NCI-H146 treated with DMSO at 0.1 percent for 48 hours (cell line): ENCODE data around the gene MTCP1.

Experiments
- DNase-seq: peaks from one replicate; lab custom pipeline; 2025; ENCODE audit not compliant: unreplicated experiment; lab: John Stamatoyannopoulos, UW

MTCP1 gene

DNA sequence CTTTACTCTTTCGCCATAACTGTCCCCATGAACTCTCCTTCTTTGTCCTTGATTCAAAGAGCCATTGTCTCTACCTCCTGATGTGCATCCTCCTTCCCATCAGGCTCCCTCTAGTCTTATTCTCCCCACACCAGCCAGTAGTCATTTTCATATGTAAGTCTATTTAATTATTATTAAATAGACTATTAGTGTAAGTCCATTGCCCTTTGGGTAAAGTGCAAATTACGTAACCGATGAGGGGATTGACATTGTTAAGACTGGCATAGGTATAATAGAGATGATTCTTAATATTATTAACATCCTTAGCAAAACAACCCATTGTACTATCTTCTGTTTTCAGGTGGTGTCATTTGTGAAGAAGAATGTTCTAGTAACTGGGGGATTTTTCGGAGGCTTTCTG lies 16.7 kb downstream of the MTCP1 start:
- no peak for DNase-seq

GRCh38 chrX:155053656-155054055 lies 17.3 kb downstream of the MTCP1 start:
- DNase-seq, result no peak

GRCh38 chrX:155052738-155053498 lies 18.0 kb downstream of the MTCP1 start:
- DNase-seq, result no peak

- DNase-seq, result peak; percentile 13
Measured at GRCh38 chrX:155048977-155049619, 21.8 kb downstream of the MTCP1 start.

DNA sequence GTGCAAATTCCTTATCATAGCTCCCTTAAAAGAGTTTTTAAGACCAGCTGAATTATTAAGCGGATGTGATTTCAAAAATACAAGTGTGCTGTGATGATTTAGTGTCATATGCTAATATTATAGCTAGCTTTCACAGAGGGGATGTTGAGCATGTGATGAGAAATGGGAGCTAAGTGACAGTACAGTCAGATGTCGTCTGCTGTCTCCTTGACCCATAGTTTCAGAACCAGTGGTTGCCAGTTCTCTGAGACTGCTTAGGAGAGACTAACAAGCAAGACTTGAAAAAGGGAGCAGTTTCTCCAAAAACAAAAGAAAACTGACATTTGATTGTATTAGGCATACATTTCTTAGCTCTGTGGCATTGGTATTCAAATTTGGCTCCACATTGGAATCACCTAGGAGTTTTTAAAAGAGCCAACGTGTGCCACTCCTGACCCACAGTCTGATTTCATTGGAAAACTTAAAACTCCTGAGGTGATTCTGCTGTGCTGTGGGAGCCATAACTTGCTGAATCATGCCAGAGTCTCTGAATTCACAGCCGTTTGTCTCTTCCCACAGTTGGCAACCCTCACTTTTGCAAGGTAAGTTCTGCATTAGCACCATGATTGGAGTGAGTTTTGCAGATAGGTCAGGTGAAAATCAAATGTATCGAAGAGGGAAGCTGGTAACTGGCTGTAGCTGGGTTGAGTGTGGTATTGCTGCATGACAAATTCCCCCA lies 24.0 kb downstream of the MTCP1 start:
- DNase-seq, result no peak

DNA sequence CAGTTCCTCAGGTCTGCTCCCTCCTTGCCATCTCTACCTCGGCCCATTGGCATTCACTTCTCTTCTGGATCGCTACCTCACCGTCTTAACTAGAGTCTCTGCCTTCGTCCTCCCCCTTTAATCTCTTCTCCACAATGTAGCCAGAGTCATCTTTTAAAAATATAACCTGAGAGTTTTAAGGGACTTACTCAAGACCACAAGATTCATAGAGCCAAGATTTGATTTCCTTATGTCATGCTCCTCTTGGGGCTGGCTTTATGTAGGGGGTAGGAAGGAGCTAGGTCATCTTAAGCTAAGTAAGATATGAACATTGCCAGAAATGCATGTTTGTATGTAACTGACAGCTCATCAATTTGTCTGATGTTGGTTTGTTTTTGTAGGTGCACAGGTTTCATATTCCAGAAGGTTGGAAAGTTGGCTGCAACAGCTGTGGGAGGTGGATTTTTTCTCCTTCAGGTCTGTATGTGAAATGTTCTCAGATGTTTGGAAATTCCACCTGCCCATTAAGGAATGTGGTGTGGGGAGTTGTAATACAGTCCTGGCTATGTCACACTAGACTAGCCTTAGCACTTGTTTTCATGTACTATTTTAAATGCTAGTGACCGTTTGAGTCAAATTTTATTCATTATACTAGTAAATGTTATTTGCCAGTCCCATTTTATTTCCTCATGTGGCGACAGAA lies 24.7 kb downstream of the MTCP1 start:
- no peak for DNase-seq

DNA sequence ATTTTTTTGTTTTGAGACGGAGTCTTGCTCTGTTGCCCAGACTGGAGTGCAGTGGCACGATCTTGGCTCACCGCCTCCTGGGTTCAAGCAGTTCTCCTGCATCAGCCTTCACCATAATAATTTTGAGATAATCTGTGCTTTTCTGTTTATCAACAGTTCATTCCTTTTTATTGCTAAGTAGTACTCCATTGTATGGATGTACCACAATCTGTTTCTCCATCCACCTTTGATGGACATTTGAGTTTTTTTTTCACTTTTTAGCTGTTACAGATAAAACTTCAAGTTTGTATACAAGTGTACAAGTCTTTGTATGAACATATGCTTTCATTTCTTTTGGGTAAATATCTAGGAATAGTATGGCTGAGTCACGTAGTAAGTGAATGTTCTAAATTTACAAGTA lies 35.2 kb downstream of the MTCP1 start:
- no peak for DNase-seq

- no peak for DNase-seq
Measured at GRCh38 chrX:155031657-155032056, 39.3 kb downstream of the MTCP1 start.

DNA sequence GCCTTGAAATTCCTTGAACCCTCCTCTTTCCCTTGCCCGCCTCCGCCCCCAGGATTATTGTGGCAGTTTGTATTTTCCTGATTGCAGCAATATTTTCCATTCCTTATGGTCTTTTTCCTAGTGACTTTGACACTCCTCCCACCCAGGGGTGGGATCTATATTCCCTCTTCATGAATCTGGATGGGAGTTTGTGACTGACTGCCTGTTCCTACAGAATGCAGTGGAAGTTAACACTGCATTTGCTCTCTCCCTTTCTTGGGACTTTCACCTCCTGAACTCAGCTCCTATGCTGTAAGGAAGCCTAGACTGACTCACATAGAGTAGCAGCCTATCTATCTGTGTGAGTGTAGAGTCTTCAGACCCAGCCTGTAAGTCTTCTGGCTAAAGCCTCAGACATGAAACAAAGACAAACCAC lies 42.1 kb downstream of the MTCP1 start:
- DNase-seq, result no peak

DNA sequence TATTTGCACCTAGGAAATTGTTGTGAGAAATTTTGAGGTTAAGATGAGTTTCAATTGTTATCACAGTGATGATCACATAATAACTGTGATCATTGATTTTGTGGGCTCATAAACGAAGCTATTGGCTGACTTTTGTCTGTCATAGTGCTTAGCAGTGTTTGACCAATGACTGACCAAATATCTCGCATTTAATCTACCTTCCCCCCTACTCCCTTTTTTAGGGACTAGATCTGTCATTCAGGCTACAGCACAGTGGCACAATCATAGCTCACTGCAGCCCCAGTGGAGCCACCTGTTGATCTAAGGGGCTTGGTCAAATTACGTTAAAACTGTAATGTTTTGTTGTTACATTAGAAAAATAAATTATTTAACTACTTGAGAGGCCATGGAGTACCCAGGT lies 42.8 kb downstream of the MTCP1 start:
- peak; percentile 32 for DNase-seq

- DNase-seq, result no peak
Measured at GRCh38 chrX:155027509-155028066, 43.3 kb downstream of the MTCP1 start.

- DNase-seq, result peak; percentile 80
Measured at GRCh38 chrX:155026727-155027508, 44.0 kb downstream of the MTCP1 start, which contains the start of gene FUNDC2. FUNDC2 (plus strand) TSS chrX:155026844; CDS start chrX:155026939, 95 bp downstream.

- DNase-seq, result no peak
Measured at GRCh38 chrX:155026420-155026726, 44.6 kb downstream of the MTCP1 start.

GRCh38 chrX:155023907-155024833 lies 46.8 kb downstream of the MTCP1 start:
- DNase-seq, result no peak

- DNase-seq, result no peak
Measured at GRCh38 chrX:155022585-155022984, 48.4 kb downstream of the MTCP1 start, which contains the start of gene F8. F8 (minus strand) TSS chrX:155022723; CDS start chrX:155022552, 171 bp downstream.

DNA sequence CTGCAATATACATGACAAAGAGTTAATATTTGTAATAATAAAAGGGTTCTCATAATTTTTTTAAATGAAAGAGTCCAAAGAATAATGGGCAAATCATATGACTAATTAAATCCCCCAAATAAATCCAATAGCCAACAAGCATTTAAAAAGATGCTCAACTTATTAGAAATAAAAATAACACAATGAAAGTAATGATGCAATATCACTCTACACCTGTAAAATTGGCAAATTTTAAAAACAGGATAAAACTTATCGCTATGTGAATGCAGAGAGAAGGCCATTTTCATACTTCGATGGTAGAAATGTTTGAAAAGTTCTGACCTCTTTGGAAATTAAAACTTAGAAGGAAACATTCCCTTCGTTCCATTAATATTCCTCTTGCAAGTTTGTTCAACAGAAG lies 50.3 kb downstream of the MTCP1 start:
- no peak for DNase-seq
